CD4-positive, CD25-positive, alpha-beta regulatory T cell (primary cell): ENCODE measurements around the gene COL6A2. TPM values are rescaled to one million over a fixed set of nuclear protein-coding genes. Genes with fewer than 3 reads are reported as not detected.

Experiments
- ATAC-seq, 2 donors: fragments of 150-1000 bp; cut with Tn5 transposase; one replicate each; pipeline ENCODE4 v1.10.0; 2021; ENCODE audit warnings: low read depth in 2 of 2, moderate number of reproducible peaks in 2 of 2, moderate library complexity in 1 of 2
- DNase-seq, 3 donors: peaks; one replicate each; pipeline versions ENCODE4 v3.0.0 to v3.0.0-alpha.2; 2012 to 2022; ENCODE audit warnings: mixed read lengths in 1 of 3
- H3K27ac ChIP-seq: one replicate; pipeline ENCODE4 v1.7.0; 2013; ENCODE audit warnings: mild to moderate bottlenecking, low read length; ENCODE audit not compliant: insufficient read depth, poor library complexity, severe bottlenecking
- H3K27me3 ChIP-seq: one replicate; pipeline ENCODE4 v1.7.0; 2013; ENCODE audit warnings: low read length; ENCODE audit not compliant: control insufficient read depth, insufficient read depth
- H3K36me3 ChIP-seq: one replicate; pipeline ENCODE4 v1.7.0; 2013; ENCODE audit warnings: mild to moderate bottlenecking, low read length, moderate library complexity; ENCODE audit not compliant: control insufficient read depth, insufficient read depth
- H3K4me1 ChIP-seq: 2 replicates; pipeline ENCODE4 v1.7.0; 2013; ENCODE audit warnings: mild to moderate bottlenecking, low read length; ENCODE audit not compliant: insufficient read depth, control insufficient read depth, poor library complexity, severe bottlenecking
- H3K4me3 ChIP-seq: one replicate; pipeline ENCODE4 v1.7.0; 2013; ENCODE audit warnings: low read depth, mild to moderate bottlenecking, low read length, moderate library complexity
- H3K9me3 ChIP-seq, 2 experiments: 1 replicate in 1 of 2; 2 replicates in 1 of 2; pipeline ENCODE4 v1.7.0; 2013; ENCODE audit warnings: low read length in 2 of 2, mild to moderate bottlenecking in 1 of 2, moderate library complexity in 1 of 2; ENCODE audit not compliant: control insufficient read depth in 2 of 2
- H3K27ac Mint-ChIP-seq, 3 donors: one replicate each; pipeline ENCODE4 v1.8.0; 2020 to 2022; ENCODE audit warnings: mild to moderate bottlenecking in 3 of 3, mixed read lengths in 3 of 3, moderate library complexity in 2 of 3
- H3K27me3 Mint-ChIP-seq: one replicate; pipeline ENCODE4 v1.8.0; 2022; ENCODE audit warnings: mild to moderate bottlenecking, mixed read lengths
- H3K36me3 Mint-ChIP-seq: one replicate; pipeline ENCODE4 v1.8.0; 2020; ENCODE audit warnings: mixed read lengths
- H3K4me1 Mint-ChIP-seq, 4 donors: one replicate each; pipeline ENCODE4 v1.8.0; 2020 to 2022; ENCODE audit warnings: mixed read lengths in 4 of 4, mild to moderate bottlenecking in 1 of 4
- H3K4me3 Mint-ChIP-seq, 4 donors: one replicate each; pipeline ENCODE4 v1.8.0; 2020 to 2022; ENCODE audit warnings: mild to moderate bottlenecking in 4 of 4, mixed read lengths in 4 of 4, moderate library complexity in 3 of 4
- H3K9me3 Mint-ChIP-seq, 7 donors: one replicate each; pipeline ENCODE4 v1.8.0; 2020 to 2022; ENCODE audit warnings: mixed read lengths in 7 of 7, mild to moderate bottlenecking in 3 of 7, moderate library complexity in 2 of 7
- polyA plus RNA-seq, 4 donors: library from polyadenylated mRNA; unstranded; fragments of 300-500 nt; fragmentation: Illumina TruSeq; gene quantifications; one replicate each; pipeline ENCODE4 v1.2.3, GENCODE V29; 2021
- total RNA-seq: library from RNA; stranded (reverse); gene quantifications from one replicate; pipeline ENCODE4 v1.2.3, GENCODE V29; 2022

The COL6A2 gene
- total and polyA plus RNA-seq, 5 donors from 2014 or later, result 0.08 to 12.9 (median 1.3) TPM

DNA sequence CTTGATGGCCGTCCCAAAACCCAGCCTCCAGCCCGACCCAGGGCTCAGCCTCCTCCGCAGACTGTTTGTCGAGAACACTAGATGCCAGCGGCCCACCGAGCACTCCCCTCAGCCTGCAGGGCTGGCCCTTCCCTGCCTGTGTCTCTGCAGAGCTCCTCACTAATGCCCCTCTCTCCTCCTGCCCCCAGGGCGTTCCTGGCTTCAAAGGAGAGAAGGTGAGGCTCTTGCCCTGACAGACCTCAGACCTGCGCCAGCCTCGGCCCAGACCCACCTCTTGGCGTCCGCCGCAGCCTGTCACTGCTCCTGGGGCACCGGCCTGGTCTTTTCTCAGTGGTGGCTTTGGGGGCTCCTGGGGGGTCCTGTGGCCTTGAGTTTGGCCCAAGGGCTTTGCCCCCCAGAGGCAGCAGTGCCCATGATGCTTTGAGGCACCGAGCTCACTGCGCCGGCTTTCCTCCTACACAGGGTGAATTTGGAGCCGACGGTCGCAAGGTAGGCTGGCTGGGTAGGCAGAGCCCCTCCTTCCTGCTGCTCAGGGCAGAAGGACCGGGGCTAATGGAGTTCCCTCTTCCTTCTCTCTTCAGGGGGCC is 18.4 kb downstream of the COL6A2 start:
- Mint-ChIP-seq H3K27me3 (peaks cover 8% of the 10 kb centered on the region), H3K27ac (no peak overlapping the region), H3K4me3 (no peak overlapping the region), H3K36me3 (no peaks in the 10 kb centered on the region), H3K4me1 (no peaks in the 10 kb centered on the region), H3K9me3 (no peaks in the 10 kb centered on the region)
- H3K36me3 ChIP-seq, result no peaks in the 10 kb centered on the region
- H3K9me3 ChIP-seq, result peaks cover 2 to 9% of the 10 kb centered on the region in 2 experiments
- H3K27ac ChIP-seq, result no peak overlapping the region
- ATAC-seq, result no peak
- H3K27me3 ChIP-seq, result no peaks in the 10 kb centered on the region
- DNase-seq, result no peak
- no peaks in the 10 kb centered on the region for H3K4me1 ChIP-seq
- H3K4me3 ChIP-seq, result no peak overlapping the region

DNA sequence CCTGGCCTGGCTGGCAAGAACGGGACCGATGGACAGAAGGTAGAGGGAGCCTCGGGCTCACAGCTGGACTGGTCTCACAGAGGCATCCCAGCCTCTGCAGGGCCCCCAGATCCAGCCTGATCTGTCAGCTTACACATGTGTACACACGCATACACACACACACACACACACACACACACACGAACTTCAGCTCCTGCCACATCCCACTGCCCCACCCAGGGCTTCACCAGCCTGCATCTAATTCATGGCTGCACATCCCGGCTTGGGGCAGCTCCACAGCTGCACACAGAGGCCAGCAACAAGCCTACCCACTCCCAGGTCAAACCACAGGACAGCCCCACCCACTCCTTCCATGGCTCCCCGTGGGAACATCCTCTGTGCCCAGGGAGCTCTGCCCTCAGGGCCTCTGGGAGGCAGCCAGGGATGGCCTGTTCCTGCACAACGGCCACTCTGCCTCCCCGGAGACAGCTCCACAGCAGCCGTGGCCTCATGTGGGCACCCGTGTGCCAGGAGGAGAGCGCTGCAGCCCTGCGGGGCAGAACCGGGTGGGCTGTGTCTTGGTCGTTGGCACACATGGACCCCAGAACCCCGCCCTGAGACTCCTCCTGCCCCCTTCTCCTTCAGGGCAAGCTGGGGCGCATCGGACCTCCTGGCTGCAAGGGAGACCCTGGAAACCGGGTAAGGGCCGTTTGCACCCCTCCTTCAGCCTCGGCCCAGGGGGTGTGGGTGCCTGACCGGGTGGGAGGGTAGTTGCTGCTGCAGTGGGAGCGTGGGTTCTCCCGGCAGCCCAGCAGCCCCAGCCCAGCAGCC is 19.1 kb downstream of the COL6A2 start:
- Mint-ChIP-seq H3K4me1 (no peaks in the 10 kb centered on the region), H3K27me3 (peaks cover 8% of the 10 kb centered on the region), H3K9me3 (no peaks in the 10 kb centered on the region), H3K4me3 (no peak overlapping the region), H3K36me3 (no peaks in the 10 kb centered on the region), H3K27ac (no peak overlapping the region)
- DNase-seq (no peak), ATAC-seq (no peak)
- Histone ChIP-seq H3K27me3 (no peaks in the 10 kb centered on the region), H3K36me3 (no peaks in the 10 kb centered on the region), H3K4me3 (no peak overlapping the region), H3K4me1 (no peaks in the 10 kb centered on the region), H3K9me3 (peaks cover 2 to 9% of the 10 kb centered on the region in 2 experiments), H3K27ac (no peak overlapping the region)

DNA sequence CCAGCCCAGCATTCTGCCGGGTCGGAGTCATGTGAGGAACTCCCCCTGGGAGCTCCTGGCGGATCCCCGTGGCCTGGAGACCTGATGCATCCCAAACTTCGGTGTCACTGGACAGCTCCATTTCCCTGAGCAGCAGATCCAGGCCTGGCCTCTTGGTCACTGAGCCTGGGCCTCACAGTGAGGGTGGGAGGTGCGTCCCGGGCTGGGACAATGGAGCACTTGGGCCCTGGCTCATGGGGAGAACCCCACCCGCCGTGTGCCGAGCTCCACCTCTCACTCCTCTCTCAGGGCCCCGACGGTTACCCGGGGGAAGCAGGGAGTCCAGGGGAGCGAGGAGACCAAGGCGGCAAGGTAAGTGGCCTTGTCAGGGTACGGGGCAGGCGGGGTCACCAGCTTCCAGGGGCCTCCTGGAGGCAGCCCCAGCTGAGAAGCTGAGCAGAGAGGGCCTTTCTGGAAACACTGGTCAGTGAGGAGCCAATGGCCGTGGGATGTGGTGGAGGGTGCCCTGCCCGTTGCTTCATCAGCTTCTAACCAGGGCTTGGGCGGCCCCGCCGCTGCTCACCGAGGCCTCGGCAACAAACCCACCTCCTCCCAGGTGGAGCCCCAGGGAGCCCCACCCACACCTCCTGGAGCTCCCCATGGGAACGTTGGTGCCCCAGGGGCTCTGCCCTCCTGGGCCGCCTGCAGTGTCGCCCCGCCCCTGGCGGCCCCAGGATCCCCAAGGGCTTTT is 19.8 kb downstream of the COL6A2 start:
- Mint-ChIP-seq H3K4me1 (no peaks in the 10 kb centered on the region), H3K4me3 (no peak overlapping the region), H3K27ac (no peak overlapping the region), H3K27me3 (peaks cover 8% of the 10 kb centered on the region), H3K9me3 (no peaks in the 10 kb centered on the region), H3K36me3 (no peaks in the 10 kb centered on the region)
- Histone ChIP-seq H3K27ac (no peak overlapping the region), H3K36me3 (no peaks in the 10 kb centered on the region), H3K4me1 (no peaks in the 10 kb centered on the region), H3K9me3 (peaks cover 2 to 9% of the 10 kb centered on the region in 2 experiments), H3K27me3 (no peaks in the 10 kb centered on the region), H3K4me3 (no peak overlapping the region)
- DNase-seq (no peak), ATAC-seq (peak in 1 of 2 donors; percentile 9)

DNA sequence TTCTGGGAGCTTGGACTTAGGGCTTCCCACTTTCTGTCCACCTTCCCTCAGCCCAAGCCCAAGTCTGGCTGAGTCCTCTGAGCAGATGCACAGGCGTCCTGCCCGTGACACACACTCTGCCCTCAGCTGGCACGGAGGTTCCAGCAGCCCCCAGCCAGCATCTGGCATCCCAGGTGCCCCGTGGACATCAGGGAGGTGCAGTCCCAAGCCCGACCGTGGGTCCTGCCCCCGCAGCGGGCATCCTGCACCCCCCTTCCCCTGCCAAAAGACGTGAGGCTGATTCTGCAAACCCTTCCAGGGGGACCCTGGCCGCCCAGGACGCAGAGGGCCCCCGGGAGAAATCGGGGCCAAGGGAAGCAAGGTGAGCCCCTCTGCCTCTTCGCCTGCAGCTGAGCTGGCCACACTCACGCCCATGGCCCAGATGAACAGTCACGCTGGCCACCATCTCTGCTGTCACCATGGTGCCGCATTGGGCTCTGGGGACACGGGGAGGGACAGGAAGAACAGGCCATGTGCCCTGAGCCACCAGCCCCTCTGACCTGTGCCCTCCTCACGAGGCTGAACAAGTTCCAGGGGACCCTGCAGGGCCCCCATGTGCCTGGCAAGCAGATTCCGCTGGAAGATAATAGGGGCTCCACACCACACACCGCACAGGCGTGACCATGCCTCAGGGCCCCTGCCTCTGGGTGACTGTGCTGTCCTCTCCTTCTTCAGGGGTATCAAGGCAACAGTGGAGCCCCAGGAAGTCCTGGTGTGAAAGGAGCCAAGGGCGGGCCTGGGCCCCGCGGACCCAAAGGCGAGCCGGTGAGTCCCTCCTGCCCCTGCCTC is 20.6 kb downstream of the COL6A2 start:
- Histone ChIP-seq H3K27me3 (no peaks in the 10 kb centered on the region), H3K9me3 (peaks cover 2 to 9% of the 10 kb centered on the region in 2 experiments), H3K27ac (no peak overlapping the region), H3K36me3 (no peaks in the 10 kb centered on the region), H3K4me3 (no peak overlapping the region), H3K4me1 (no peaks in the 10 kb centered on the region)
- no peak for ATAC-seq
- H3K36me3 Mint-ChIP-seq, result no peaks in the 10 kb centered on the region
- DNase-seq, result no peak
- no peak overlapping the region for H3K27ac Mint-ChIP-seq
- no peaks in the 10 kb centered on the region for H3K4me1 Mint-ChIP-seq
- H3K9me3 Mint-ChIP-seq, result no peaks in the 10 kb centered on the region
- peaks cover 7% of the 10 kb centered on the region for H3K27me3 Mint-ChIP-seq
- no peak overlapping the region for H3K4me3 Mint-ChIP-seq

DNA sequence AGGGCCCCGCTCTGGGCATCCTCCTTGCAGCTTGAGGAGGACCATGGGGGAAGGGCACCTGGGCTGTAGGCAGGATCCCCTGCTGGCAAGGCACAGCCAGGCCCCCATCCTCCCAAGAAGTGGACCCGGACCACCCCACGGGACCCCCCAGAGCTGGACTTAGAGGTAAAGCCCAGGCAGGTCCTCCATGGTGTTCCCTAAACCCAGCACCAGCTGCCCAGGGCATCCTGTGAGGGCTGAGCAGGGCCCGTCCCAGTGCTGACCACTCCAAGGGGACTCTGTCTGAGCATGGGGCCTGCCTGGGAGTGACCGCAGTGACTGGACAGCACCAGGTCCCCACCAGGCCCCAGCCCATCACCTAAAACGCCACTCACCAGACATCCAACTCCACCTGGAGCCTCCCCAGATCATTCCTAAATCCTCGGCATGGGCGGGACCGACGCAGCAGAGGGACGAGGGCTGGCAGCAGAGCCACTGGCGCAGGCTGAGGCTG is 21.3 kb downstream of the COL6A2 start:
- no peak for ATAC-seq
- H3K9me3 ChIP-seq, result peaks cover 2 to 9% of the 10 kb centered on the region in 2 experiments
- H3K27ac ChIP-seq, result no peak overlapping the region
- peaks cover 5% of the 10 kb centered on the region for H3K27me3 Mint-ChIP-seq
- no peak for DNase-seq
- H3K4me3 Mint-ChIP-seq, result no peak overlapping the region
- H3K4me3 ChIP-seq, result no peak overlapping the region
- no peak overlapping the region for H3K27ac Mint-ChIP-seq
- H3K36me3 Mint-ChIP-seq, result no peaks in the 10 kb centered on the region
- H3K9me3 Mint-ChIP-seq, result no peaks in the 10 kb centered on the region
- no peaks in the 10 kb centered on the region for H3K36me3 ChIP-seq
- no peaks in the 10 kb centered on the region for H3K4me1 ChIP-seq
- H3K27me3 ChIP-seq, result no peaks in the 10 kb centered on the region
- no peaks in the 10 kb centered on the region for H3K4me1 Mint-ChIP-seq

DNA sequence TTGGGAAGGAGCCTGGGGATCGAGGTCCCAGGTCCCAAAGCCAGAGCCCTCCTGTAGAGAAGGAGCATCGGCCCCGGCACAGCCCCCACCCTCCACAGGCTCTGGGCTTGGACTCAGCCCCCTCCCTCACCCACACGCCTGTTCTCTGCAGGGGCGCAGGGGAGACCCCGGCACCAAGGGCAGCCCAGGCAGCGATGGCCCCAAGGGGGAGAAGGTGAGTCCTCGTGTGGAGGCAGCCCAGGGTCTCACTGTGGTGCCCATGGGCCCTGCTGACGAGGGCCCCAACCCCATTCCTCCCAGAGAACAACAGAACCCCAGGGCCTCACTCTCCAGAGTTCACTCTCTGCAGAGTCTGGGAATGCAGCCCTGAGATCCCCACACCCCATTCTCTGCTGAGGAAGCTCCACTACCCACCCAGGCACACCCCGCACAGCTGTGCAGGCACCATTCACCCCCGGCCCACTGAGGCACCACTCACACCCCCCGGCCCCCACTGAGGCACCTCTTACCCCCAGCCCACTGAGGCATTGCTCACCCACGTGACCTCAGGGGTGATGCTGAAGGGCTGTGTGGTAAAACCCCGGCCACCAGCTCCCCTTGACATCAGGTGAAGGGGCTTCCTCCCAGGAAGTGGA is 21.8 kb downstream of the COL6A2 start:
- DNase-seq, result no peak
- no peak overlapping the region for H3K27ac Mint-ChIP-seq
- Histone ChIP-seq H3K36me3 (no peaks in the 10 kb centered on the region), H3K9me3 (peaks cover 2 to 6% of the 10 kb centered on the region in 2 experiments), H3K27ac (no peak overlapping the region), H3K27me3 (no peaks in the 10 kb centered on the region), H3K4me1 (no peaks in the 10 kb centered on the region), H3K4me3 (no peak overlapping the region)
- no peaks in the 10 kb centered on the region for H3K4me1 Mint-ChIP-seq
- H3K36me3 Mint-ChIP-seq, result no peaks in the 10 kb centered on the region
- ATAC-seq, result no peak
- H3K9me3 Mint-ChIP-seq, result no peaks in the 10 kb centered on the region
- H3K27me3 Mint-ChIP-seq, result peaks cover 5% of the 10 kb centered on the region
- H3K4me3 Mint-ChIP-seq, result no peak overlapping the region
